ENCODE results near the gene PISD.

The PISD gene

GRCh38 chr22:31631436-31631835 lies 30.6 kb downstream of the PISD start:
- ChIA-PET POLR2A (interaction anchor here (0.9 to 1.9 kb wide), 3 partner anchors 13 to 142 kb away, joined by 4 to 14 read pairs (median 4); partner anchors contain the start of genes EIF4ENIF1 and PISD), CTCF (interaction anchor here (0.9 to 1.7 kb wide), 2 partner anchors 180 to 339 kb away, joined by 3 to 7 read pairs; no protein-coding TSS in a partner anchor)
- TF ChIP-seq ZNF384 (IDR thresholded peaks at IDR 0.05) (no peak), FOXM1 (IDR thresholded peaks at IDR 0.05; ENCODE audit: borderline replicate concordance) (no peak), L3MBTL2 (conservative IDR thresholded peaks at IDR 0.05) (no peak), FOXA1 (IDR thresholded peaks at IDR 0.05) (no peak), ELF4 (IDR thresholded peaks at IDR 0.05) (no peak), TARDBP (IDR thresholded peaks at IDR 0.05) (no peak), HDGF (IDR thresholded peaks at IDR 0.05; ENCODE audit: borderline replicate concordance) (no peak)
- no peak for DNase-seq (ENCODE audit: extremely low spot score)

GRCh38 chr22:31630331-31631329 lies 31.4 kb downstream of the PISD start:
- peak; percentile 76 for DNase-seq (ENCODE audit: extremely low spot score)
- CTCF ChIA-PET, result interaction anchor here (0.6 to 1.7 kb wide), 3 partner anchors 28 to 340 kb away, joined by 3 to 7 read pairs (median 3); no protein-coding TSS in a partner anchor
- TF ChIP-seq HDGF (IDR thresholded peaks at IDR 0.05; ENCODE audit: borderline replicate concordance), result 0 out of 2 replicates have a peak, but pooled peaks have one; percentile 41
- no peak for TF ChIP-seq FOXA1 (IDR thresholded peaks at IDR 0.05)
- TF ChIP-seq SP1 (IDR thresholded peaks at IDR 0.05), result no peak
- POLR2A ChIA-PET, result interaction anchor here (0.8 to 1.9 kb wide), 8 partner anchors 10 to 141 kb away, joined by 3 to 14 read pairs (median 4); partner anchors contain the start of genes EIF4ENIF1 and PISD

GRCh38 chr22:31629741-31630184 lies 32.3 kb downstream of the PISD start:
- no peak for DNase-seq (ENCODE audit: extremely low spot score)
- no peak for TF ChIP-seq HDGF (IDR thresholded peaks at IDR 0.05; ENCODE audit: borderline replicate concordance)
- ChIA-PET POLR2A (interaction anchor here (0.8 to 1.9 kb wide), 6 partner anchors 9 to 137 kb away, joined by 3 to 14 read pairs (median 4); partner anchors contain the start of gene PISD), CTCF (interaction anchor here (1.7 kb wide), 1 partner anchor 341 kb away, joined by 7 read pairs; no protein-coding TSS in a partner anchor)

- no peak for DNase-seq (ENCODE audit: extremely low spot score)
- TF ChIP-seq TARDBP (IDR thresholded peaks at IDR 0.05) (0 out of 2 replicates have a peak, but pooled peaks have one; percentile 21), L3MBTL2 (conservative IDR thresholded peaks at IDR 0.05) (no peak)
- CTCF ChIA-PET, result no interaction called here
- POLR2A ChIA-PET, result interaction anchor here (1.4 kb wide), 1 partner anchor 68 kb away, joined by 3 read pairs; no protein-coding TSS in a partner anchor
These were observed 32.9 kb downstream of the PISD start for GRCh38 chr22:31628969-31629708.

- POLR2A ChIA-PET, result no interaction called here
- DNase-seq (ENCODE audit: extremely low spot score), result no peak
- TF ChIP-seq ZNF384 (IDR thresholded peaks at IDR 0.05) (no peak), TARDBP (IDR thresholded peaks at IDR 0.05) (no peak), FOXM1 (IDR thresholded peaks at IDR 0.05; ENCODE audit: borderline replicate concordance) (no peak), PKNOX1 (IDR thresholded peaks at IDR 0.05) (no peak), SUZ12 (IDR thresholded peaks at IDR 0.05) (no peak), SP1 (IDR thresholded peaks at IDR 0.05) (no peak), CTBP1 (IDR thresholded peaks at IDR 0.05; ENCODE audit: borderline replicate concordance) (no peak), HDGF (IDR thresholded peaks at IDR 0.05; ENCODE audit: borderline replicate concordance) (no peak), NFRKB (IDR thresholded peaks at IDR 0.05) (no peak)
- CTCF ChIA-PET, result interaction anchor here (0.6 kb wide), 1 partner anchor 343 kb away, joined by 4 read pairs; no protein-coding TSS in a partner anchor
These were observed 33.7 kb downstream of the PISD start for GRCh38 chr22:31628362-31628761.

GRCh38 chr22:31627223-31627731 lies 34.7 kb downstream of the PISD start:
- ChIA-PET CTCF (interaction anchor here (0.6 kb wide), 2 partner anchors 334 to 518 kb away, joined by 3 to 5 read pairs; no protein-coding TSS in a partner anchor), POLR2A (no interaction called here)
- TF ChIP-seq ELF4 (IDR thresholded peaks at IDR 0.05) (no peak), CTBP1 (IDR thresholded peaks at IDR 0.05; ENCODE audit: borderline replicate concordance) (no peak), BHLHE40 (IDR thresholded peaks at IDR 0.05; ENCODE audit: borderline replicate concordance) (no peak), L3MBTL2 (conservative IDR thresholded peaks at IDR 0.05) (no peak), TARDBP (IDR thresholded peaks at IDR 0.05) (no peak), FOXA1 (IDR thresholded peaks at IDR 0.05) (no peak), FOXM1 (IDR thresholded peaks at IDR 0.05; ENCODE audit: borderline replicate concordance) (no peak), SP1 (IDR thresholded peaks at IDR 0.05) (no peak)
- DNase-seq (ENCODE audit: extremely low spot score), result no peak

- TF ChIP-seq SUZ12 (IDR thresholded peaks at IDR 0.05), result no peak
- no peak for TF ChIP-seq L3MBTL2 (conservative IDR thresholded peaks at IDR 0.05)
- no peak for TF ChIP-seq BHLHE40 (IDR thresholded peaks at IDR 0.05; ENCODE audit: borderline replicate concordance)
- TF ChIP-seq FOXK2 (IDR thresholded peaks at IDR 0.05), result no peak
- no peak for TF ChIP-seq NFRKB (IDR thresholded peaks at IDR 0.05)
- no peak for TF ChIP-seq ZNF384 (IDR thresholded peaks at IDR 0.05)
- TF ChIP-seq FOXA1 (IDR thresholded peaks at IDR 0.05), result no peak
- no peak for TF ChIP-seq ELF4 (IDR thresholded peaks at IDR 0.05)
- POLR2A ChIA-PET, result no interaction called here
- DNase-seq (ENCODE audit: extremely low spot score), result no peak
- CTCF ChIA-PET, result interaction anchor here (0.6 to 0.7 kb wide), 2 partner anchors 129 to 519 kb away, joined by 3 read pairs; no protein-coding TSS in a partner anchor
These were observed 35.4 kb downstream of the PISD start for GRCh38 chr22:31626427-31627150.
